WI38 (cell line): ENCODE data around the gene KRTDAP.

Experiments
- H3K4me3 ChIP-seq: 2 replicates; pipeline ENCODE4 v1.5.1; 2011; ENCODE audit warnings: low read depth, mild to moderate bottlenecking, control low read depth, low read length
- CTCF ChIP-seq: IDR thresholded peaks from 2 replicates; pipeline ENCODE4 v1.5.1; 2012; ENCODE audit warnings: low read depth, mild to moderate bottlenecking, control low read depth, low read length

The KRTDAP gene

GRCh38 chr19:35437406-35437951 lies 52.8 kb downstream of the KRTDAP start:
- H3K4me3 ChIP-seq, result no peak overlapping the region
- TF ChIP-seq CTCF, result no peak
